ENCODE measurements around the gene DDR2.

Gene DDR2

DNA sequence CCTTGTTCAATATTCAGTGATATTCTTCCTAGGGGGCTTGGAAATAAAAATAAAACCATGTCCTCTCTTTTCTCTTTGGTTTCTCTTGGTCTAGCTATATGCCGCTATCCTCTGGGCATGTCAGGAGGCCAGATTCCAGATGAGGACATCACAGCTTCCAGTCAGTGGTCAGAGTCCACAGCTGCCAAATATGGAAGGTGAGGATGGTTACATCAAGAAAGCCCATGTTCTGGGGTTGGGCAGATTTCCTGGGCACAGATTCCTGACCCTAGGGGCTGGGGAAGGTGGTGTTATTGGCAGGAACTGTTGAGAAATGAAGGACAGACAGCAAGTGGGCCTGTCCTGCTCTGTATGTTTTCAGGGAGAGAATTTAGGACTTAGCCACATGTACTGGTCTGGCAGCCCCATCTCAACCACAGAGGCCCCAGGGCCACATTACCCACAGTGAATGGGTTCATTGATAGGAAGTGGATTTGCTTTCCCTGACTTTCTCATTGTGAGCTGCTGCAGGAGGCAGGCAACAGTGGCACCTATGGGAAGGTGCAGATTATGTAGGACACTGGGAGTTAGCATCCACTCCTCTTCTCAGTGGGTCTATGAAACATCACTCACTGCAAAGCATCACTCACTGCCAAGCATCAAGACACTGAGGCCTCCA lies 120.9 kb downstream of the DDR2 start:
- peaks cover 60% of the 10 kb centered on the region for H3K36me3 ChIP-seq (ENCODE audit: insufficient read depth, low read length)
- no peak for DNase-seq (ENCODE audit: low read depth, low spot score)
- H3K9me3 ChIP-seq (ENCODE audit: low read depth, low read length) = no peaks in the 10 kb centered on the region
- no peak overlapping the region for H3K4me3 ChIP-seq
- H3K9ac ChIP-seq (ENCODE audit: insufficient read length) = no peak overlapping the region
- no peak for TF ChIP-seq POLR2AphosphoS5 (IDR thresholded peaks at IDR 0.05; ENCODE audit: borderline replicate concordance, low read depth, low read length)
- no peak for TF ChIP-seq FOXP2 (optimal IDR thresholded peaks at IDR 0.05; ENCODE audit: control extremely low read depth, extremely low read length, insufficient read depth)
- no peak for TF ChIP-seq EZH2 (IDR thresholded peaks at IDR 0.05)
- 0 out of 2 replicates have a peak overlapping the region, but pooled peaks have one; percentile 42 for H3K27ac ChIP-seq

DNA sequence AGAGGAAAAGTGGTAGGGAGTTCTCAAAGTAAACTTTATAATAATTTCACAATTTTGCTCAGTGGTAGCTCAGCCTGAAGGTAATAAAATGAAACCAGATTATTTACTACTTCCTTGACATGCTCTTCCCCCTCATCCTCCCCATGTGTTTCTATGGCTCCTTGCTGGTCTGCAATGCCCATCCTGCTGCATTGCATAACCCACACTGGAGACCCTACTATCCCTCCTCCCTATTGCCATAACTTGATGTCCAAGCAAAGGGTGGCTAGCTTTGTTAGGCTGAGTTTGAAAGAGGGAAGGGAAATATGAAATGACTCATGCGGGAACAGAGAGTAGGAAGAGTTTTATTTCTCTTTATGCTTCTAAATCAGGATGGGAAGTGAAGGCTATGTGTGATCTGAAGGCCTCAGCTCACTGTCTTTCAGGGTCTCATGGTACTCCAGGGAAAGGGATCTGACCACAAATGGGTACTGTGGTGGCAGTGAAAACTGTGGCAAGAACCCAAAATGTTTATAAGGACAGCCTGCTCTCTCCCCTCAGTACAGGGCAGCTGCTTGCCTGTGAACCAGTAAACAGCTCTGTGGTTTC lies 121.8 kb downstream of the DDR2 start:
- no peak for DNase-seq (ENCODE audit: low read depth, low spot score)
- Histone ChIP-seq H3K9ac (ENCODE audit: insufficient read length) (no peak overlapping the region), H3K9me3 (ENCODE audit: low read depth, low read length) (no peaks in the 10 kb centered on the region), H3K27ac (no peak overlapping the region), H3K36me3 (ENCODE audit: insufficient read depth, low read length) (peaks cover 70% of the 10 kb centered on the region), H3K4me3 (no peak overlapping the region)
- TF ChIP-seq EZH2 (IDR thresholded peaks at IDR 0.05) (no peak), POLR2AphosphoS5 (IDR thresholded peaks at IDR 0.05; ENCODE audit: borderline replicate concordance, low read depth, low read length) (no peak), FOXP2 (optimal IDR thresholded peaks at IDR 0.05; ENCODE audit: control extremely low read depth, extremely low read length, insufficient read depth) (no peak)

GRCh38 chr1:162755306-162755705 lies 123.0 kb downstream of the DDR2 start:
- no peak overlapping the region for H3K4me3 ChIP-seq
- H3K9me3 ChIP-seq (ENCODE audit: low read depth, low read length) = no peaks in the 10 kb centered on the region
- H3K27ac ChIP-seq = peak overlapping the region; percentile 78; the same call in 1 of the 2 replicates
- no peak for DNase-seq (ENCODE audit: low read depth, low spot score)
- H3K9ac ChIP-seq (ENCODE audit: insufficient read length) = no peak overlapping the region
- TF ChIP-seq POLR2AphosphoS5 (IDR thresholded peaks at IDR 0.05; ENCODE audit: borderline replicate concordance, low read depth, low read length) (no peak), FOXP2 (optimal IDR thresholded peaks at IDR 0.05; ENCODE audit: control extremely low read depth, extremely low read length, insufficient read depth) (no peak), EZH2 (IDR thresholded peaks at IDR 0.05) (no peak)
- H3K36me3 ChIP-seq (ENCODE audit: insufficient read depth, low read length) = peaks cover 81% of the 10 kb centered on the region

DNA sequence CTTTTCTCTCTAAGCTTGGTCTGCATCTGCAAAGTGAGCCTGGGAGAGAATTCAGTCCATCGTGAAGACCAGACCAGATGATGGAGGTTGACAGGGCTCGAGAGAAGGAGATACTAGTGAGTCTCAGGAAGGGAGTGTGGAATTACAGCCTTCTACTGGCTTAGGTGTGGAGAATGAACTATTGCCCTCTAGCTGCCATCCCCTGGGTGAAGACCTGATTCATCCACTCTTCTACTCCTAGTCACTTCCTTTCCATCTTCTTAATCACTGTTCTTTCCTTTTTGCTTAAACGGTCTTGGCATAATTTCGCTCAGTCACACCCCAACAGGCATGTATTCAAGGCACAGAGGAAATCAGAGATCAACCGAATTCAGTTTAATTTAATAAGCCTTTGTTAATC lies 124.3 kb downstream of the DDR2 start:
- TF ChIP-seq FOXP2 (optimal IDR thresholded peaks at IDR 0.05; ENCODE audit: control extremely low read depth, extremely low read length, insufficient read depth) (no peak), EZH2 (IDR thresholded peaks at IDR 0.05) (no peak), POLR2AphosphoS5 (IDR thresholded peaks at IDR 0.05; ENCODE audit: borderline replicate concordance, low read depth, low read length) (no peak)
- Histone ChIP-seq H3K9me3 (ENCODE audit: low read depth, low read length) (no peaks in the 10 kb centered on the region), H3K9ac (ENCODE audit: insufficient read length) (no peak overlapping the region), H3K4me3 (no peak overlapping the region), H3K27ac (peak overlapping the region; percentile 78), H3K36me3 (ENCODE audit: insufficient read depth, low read length) (peaks cover 92% of the 10 kb centered on the region)
- DNase-seq (ENCODE audit: low read depth, low spot score) = no peak

GRCh38 chr1:162757476-162757875 lies 125.2 kb downstream of the DDR2 start:
- TF ChIP-seq EZH2 (IDR thresholded peaks at IDR 0.05) (no peak), FOXP2 (optimal IDR thresholded peaks at IDR 0.05; ENCODE audit: control extremely low read depth, extremely low read length, insufficient read depth) (no peak), POLR2AphosphoS5 (IDR thresholded peaks at IDR 0.05; ENCODE audit: borderline replicate concordance, low read depth, low read length) (no peak)
- Histone ChIP-seq H3K9me3 (ENCODE audit: low read depth, low read length) (no peaks in the 10 kb centered on the region), H3K36me3 (ENCODE audit: insufficient read depth, low read length) (peaks cover 97% of the 10 kb centered on the region), H3K4me3 (no peak overlapping the region), H3K9ac (ENCODE audit: insufficient read length) (no peak overlapping the region), H3K27ac (peak overlapping the region; percentile 78)
- DNase-seq (ENCODE audit: low read depth, low spot score) = no peak

- DNase-seq (ENCODE audit: low read depth, low spot score) = no peak
- TF ChIP-seq POLR2AphosphoS5 (IDR thresholded peaks at IDR 0.05; ENCODE audit: borderline replicate concordance, low read depth, low read length) (no peak), FOXP2 (optimal IDR thresholded peaks at IDR 0.05; ENCODE audit: control extremely low read depth, extremely low read length, insufficient read depth) (no peak), EZH2 (IDR thresholded peaks at IDR 0.05) (no peak)
- Histone ChIP-seq H3K4me3 (no peak overlapping the region), H3K27ac (no peak overlapping the region), H3K9ac (ENCODE audit: insufficient read length) (no peak overlapping the region), H3K36me3 (ENCODE audit: insufficient read depth, low read length) (peaks cover 97% of the 10 kb centered on the region), H3K9me3 (ENCODE audit: low read depth, low read length) (no peaks in the 10 kb centered on the region)
Measured at GRCh38 chr1:162765788-162766187, 133.5 kb downstream of the DDR2 start.

DNA sequence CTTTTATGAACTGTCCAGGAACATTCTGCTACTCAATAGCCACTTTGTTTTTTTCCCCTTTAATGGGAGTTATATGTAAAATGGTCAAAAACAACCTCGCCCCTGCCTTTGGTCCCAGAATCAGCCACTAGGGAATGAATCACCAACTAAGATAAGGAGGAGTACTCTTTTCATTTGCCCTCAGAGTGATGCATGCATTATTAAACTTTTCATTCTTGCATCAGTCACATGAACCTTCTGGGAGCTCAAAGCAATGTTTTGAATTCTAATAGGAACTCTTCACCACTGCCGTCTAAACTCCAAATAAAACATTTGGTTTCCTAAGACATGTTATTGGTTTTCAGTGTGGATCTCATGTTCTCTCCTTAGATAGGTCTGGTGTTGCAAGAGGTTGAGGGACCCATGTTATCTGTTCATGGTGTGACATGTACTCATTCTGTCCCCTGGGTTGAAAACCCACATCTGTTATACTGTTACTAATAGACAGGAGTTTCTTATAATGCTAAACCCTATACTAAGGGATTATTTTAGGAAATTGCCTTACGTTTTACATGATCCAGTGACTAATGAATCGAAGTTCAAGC lies 140.4 kb downstream of the DDR2 start:
- TF ChIP-seq POLR2AphosphoS5 (IDR thresholded peaks at IDR 0.05; ENCODE audit: borderline replicate concordance, low read depth, low read length) (no peak), EZH2 (IDR thresholded peaks at IDR 0.05) (no peak), FOXP2 (optimal IDR thresholded peaks at IDR 0.05; ENCODE audit: control extremely low read depth, extremely low read length, insufficient read depth) (no peak)
- H3K9ac ChIP-seq (ENCODE audit: insufficient read length) = no peak overlapping the region
- DNase-seq (ENCODE audit: low read depth, low spot score) = no peak
- no peak overlapping the region for H3K4me3 ChIP-seq
- 0 out of 2 replicates have a peak overlapping the region, but pooled peaks have one; percentile 28 for H3K27ac ChIP-seq
- H3K36me3 ChIP-seq (ENCODE audit: insufficient read depth, low read length) = peaks cover 100% of the 10 kb centered on the region
- no peaks in the 10 kb centered on the region for H3K9me3 ChIP-seq (ENCODE audit: low read depth, low read length)

GRCh38 chr1:162774007-162774406 lies 141.7 kb downstream of the DDR2 start:
- no peak for TF ChIP-seq POLR2AphosphoS5 (IDR thresholded peaks at IDR 0.05; ENCODE audit: borderline replicate concordance, low read depth, low read length)
- no peak for TF ChIP-seq FOXP2 (optimal IDR thresholded peaks at IDR 0.05; ENCODE audit: control extremely low read depth, extremely low read length, insufficient read depth)
- TF ChIP-seq EZH2 (IDR thresholded peaks at IDR 0.05) = no peak
- Histone ChIP-seq H3K27ac (no peak overlapping the region), H3K4me3 (no peak overlapping the region), H3K9ac (ENCODE audit: insufficient read length) (no peak overlapping the region), H3K36me3 (ENCODE audit: insufficient read depth, low read length) (peaks cover 100% of the 10 kb centered on the region), H3K9me3 (ENCODE audit: low read depth, low read length) (no peaks in the 10 kb centered on the region)
- DNase-seq (ENCODE audit: low read depth, low spot score) = no peak
